ENCODE measurements around the gene S100A11. TPM values are rescaled to one million over a fixed set of nuclear protein-coding genes. Genes with fewer than 3 reads are reported as not detected.
A peak's percentile ranks its signal among the peaks of the same experiment; 100 is the strongest.
"Not testable (repeated sequence)": the region's sequence is repeated elsewhere in the genome, so short reads cannot be mapped to it uniquely, and the experiment has no call there.

S100A11 gene
- total RNA-seq (100 to 1,000 TPM in 1 of 2 donors, 10 to 100 TPM in 1; 69.4 to 610 TPM), polyA plus RNA-seq (1,000 to 10,000 TPM; 2,699 to 3,092 TPM)
- long read RNA-seq, donor 1, transcript S100A11-201 (3 exons, 594 nt): major isoform, 161 of 171 reads
- long read RNA-seq, donor 1, partial matches to known transcripts: 10 of 171 reads
- long read RNA-seq, donor 1, other reads (novel, unspliced or antisense): 0 of 171 reads
- long read RNA-seq, donor 2, transcript S100A11-201 (3 exons, 594 nt): major isoform, 80 of 93 reads
- long read RNA-seq, donor 2, partial matches to known transcripts: 13 of 93 reads
- long read RNA-seq, donor 2, other reads (novel, unspliced or antisense): 0 of 93 reads
- long read RNA-seq, donor 3, transcript S100A11-201 (3 exons, 594 nt): major isoform, 130 of 137 reads
- long read RNA-seq, donor 3, partial matches to known transcripts: 7 of 137 reads
- long read RNA-seq, donor 3, other reads (novel, unspliced or antisense): 0 of 137 reads
- long read RNA-seq, donor 4, transcript S100A11-201 (3 exons, 594 nt): major isoform, 65 of 73 reads
- long read RNA-seq, donor 4, partial matches to known transcripts: 8 of 73 reads
- long read RNA-seq, donor 4, other reads (novel, unspliced or antisense): 0 of 73 reads
- long read RNA-seq, donor 5, transcript S100A11-201 (3 exons, 594 nt): major isoform, 205 of 223 reads
- long read RNA-seq, donor 5, partial matches to known transcripts: 18 of 223 reads
- long read RNA-seq, donor 5, other reads (novel, unspliced or antisense): 0 of 223 reads

- Histone ChIP-seq H3K9ac (ENCODE audit: insufficient read depth in 1 of 2, low read length in 2 of 2) (peak within 1 kb of the TSS; percentile 70 to 92), H3K27me3 (ENCODE audit: control insufficient read depth in 3 of 3, insufficient read depth in 3 of 3, low read length in 2 of 3) (peaks cover 0 to 13% (median under 1%) of the 10 kb centered on the region in 3 donors), H3K36me3 (ENCODE audit: control insufficient read depth in 4 of 4, insufficient read depth in 4 of 4, low read length in 4 of 4) (peaks cover 11 to 25% (median 16%) of the 10 kb centered on the region in 4 donors), H3K9me3 (ENCODE audit: control insufficient read depth in 4 of 4, insufficient read depth in 3 of 4, low read length in 3 of 4) (no peaks in the 10 kb centered on the region), H3K4me1 (ENCODE audit: control insufficient read depth in 5 of 5, insufficient read depth in 5 of 5, low read length in 5 of 5) (peaks cover 0 to 17% (median 9%) of the 10 kb centered on the region in 5 donors), H3K4me3 (peak within 1 kb of the TSS; percentile 66), H3K27ac (ENCODE audit: low read depth in 1 of 2, low read length in 1 of 2) (peak within 1 kb of the TSS; percentile 79 to 97)
- 0% methylated on average over 53 of the region's 53 CpGs for WGBS, 2 donors
- peak; percentile 86 to 91 (median 87) for DNase-seq
- TF ChIP-seq CTCF (IDR thresholded peaks at IDR 0.05; ENCODE audit: control extremely low read depth, extremely low read depth): no peak
- ATAC-seq (ENCODE audit: insufficient read depth, low FRiP score): peak; percentile 93
Measured at GRCh38 chr1:152036267-152037216, at the start of gene S100A11. S100A11 (minus strand) TSS chr1:152037004; CDS start chr1:152036915, 89 bp downstream.

GRCh38 chr1:152084853-152085252 is 48.0 kb upstream of the S100A11 start:
- Histone ChIP-seq H3K27ac (ENCODE audit: low read depth in 1 of 2, low read length in 1 of 2) (no peak overlapping the region), H3K9me3 (ENCODE audit: control insufficient read depth in 4 of 4, insufficient read depth in 3 of 4, low read length in 3 of 4) (peaks cover 0 to 2% (median 0%) of the 10 kb centered on the region in 4 donors), H3K36me3 (ENCODE audit: control insufficient read depth in 4 of 4, insufficient read depth in 4 of 4, low read length in 4 of 4) (no peaks in the 10 kb centered on the region), H3K4me1 (ENCODE audit: control insufficient read depth in 5 of 5, insufficient read depth in 5 of 5, low read length in 5 of 5) (no peaks in the 10 kb centered on the region), H3K4me3 (no peak overlapping the region), H3K9ac (ENCODE audit: insufficient read depth in 1 of 2, low read length in 2 of 2) (no peak overlapping the region), H3K27me3 (ENCODE audit: control insufficient read depth in 3 of 3, insufficient read depth in 3 of 3, low read length in 2 of 3) (peaks cover 0 to 4% (median 0%) of the 10 kb centered on the region in 3 donors)
- no peak for TF ChIP-seq CTCF (IDR thresholded peaks at IDR 0.05; ENCODE audit: control extremely low read depth, extremely low read depth)
- DNase-seq: no peak
- ATAC-seq (ENCODE audit: insufficient read depth, low FRiP score): no peak
- 38 to 56% methylated on average over 1 of the region's 1 CpG for WGBS, 2 donors

DNA sequence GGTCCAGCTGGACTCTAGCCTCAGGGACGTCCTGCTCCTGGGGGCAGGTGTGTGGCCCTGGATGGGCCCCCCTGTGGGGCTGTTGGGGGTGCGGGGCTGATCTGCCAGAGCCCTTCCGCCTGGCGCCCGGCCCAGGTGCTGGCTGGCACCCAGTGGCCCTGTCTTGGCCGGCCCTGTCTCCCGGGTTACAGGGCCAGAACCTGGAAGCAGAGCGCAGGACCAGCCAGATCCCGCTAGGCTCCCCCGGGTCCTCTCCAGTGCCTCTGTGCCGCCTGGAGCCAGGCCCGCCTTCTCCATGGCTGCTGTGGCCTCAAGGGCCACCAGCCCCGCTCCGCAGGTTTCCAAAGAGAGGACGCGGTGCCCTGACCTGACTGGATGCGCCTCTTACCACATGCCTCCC is 44.2 kb upstream of the S100A11 start:
- not testable (repeated sequence) for H3K27me3 ChIP-seq (ENCODE audit: control insufficient read depth in 3 of 3, insufficient read depth in 3 of 3, low read length in 2 of 3); H3K4me3 ChIP-seq; H3K9me3 ChIP-seq (ENCODE audit: control insufficient read depth in 4 of 4, insufficient read depth in 3 of 4, low read length in 3 of 4); H3K27ac ChIP-seq (ENCODE audit: low read depth in 1 of 2, low read length in 1 of 2); H3K36me3 ChIP-seq (ENCODE audit: control insufficient read depth in 4 of 4, insufficient read depth in 4 of 4, low read length in 4 of 4); H3K9ac ChIP-seq (ENCODE audit: insufficient read depth in 1 of 2, low read length in 2 of 2); DNase-seq; ATAC-seq (ENCODE audit: insufficient read depth, low FRiP score); H3K4me1 ChIP-seq (ENCODE audit: control insufficient read depth in 5 of 5, insufficient read depth in 5 of 5, low read length in 5 of 5)
- 92 to 96% methylated on average over 11 to 17 of the region's 17 CpGs for WGBS, 2 donors

GRCh38 chr1:152080494-152080893 is 43.7 kb upstream of the S100A11 start:
- not testable (repeated sequence) for H3K9me3 ChIP-seq (ENCODE audit: control insufficient read depth in 4 of 4, insufficient read depth in 3 of 4, low read length in 3 of 4); H3K27ac ChIP-seq (ENCODE audit: low read depth in 1 of 2, low read length in 1 of 2); ATAC-seq (ENCODE audit: insufficient read depth, low FRiP score); H3K9ac ChIP-seq (ENCODE audit: insufficient read depth in 1 of 2, low read length in 2 of 2); H3K4me3 ChIP-seq; H3K36me3 ChIP-seq (ENCODE audit: control insufficient read depth in 4 of 4, insufficient read depth in 4 of 4, low read length in 4 of 4); H3K4me1 ChIP-seq (ENCODE audit: control insufficient read depth in 5 of 5, insufficient read depth in 5 of 5, low read length in 5 of 5); DNase-seq; H3K27me3 ChIP-seq (ENCODE audit: control insufficient read depth in 3 of 3, insufficient read depth in 3 of 3, low read length in 2 of 3)
- WGBS, 2 donors: 90 to 92% methylated on average over 17 of the region's 17 CpGs

Measured in lung (tissue), 16 donors.